NCI-H446 (cell line): ENCODE measurements around the gene RNF113B.

ENCODE experiments used
- DNase-seq, 2 experiments: peaks; one replicate each; lab custom pipeline; 2025; lab: John Stamatoyannopoulos, UW

The RNF113B gene

GRCh38 chr13:98174307-98174706 lies 2.8 kb downstream of the RNF113B start:
- DNase-seq: no peak

GRCh38 chr13:98173431-98174152 lies 3.5 kb downstream of the RNF113B start:
- no peak for DNase-seq

GRCh38 chr13:98172590-98173422 lies 4.3 kb downstream of the RNF113B start:
- DNase-seq: peak in 1 of 2 experiments; percentile 9

DNA sequence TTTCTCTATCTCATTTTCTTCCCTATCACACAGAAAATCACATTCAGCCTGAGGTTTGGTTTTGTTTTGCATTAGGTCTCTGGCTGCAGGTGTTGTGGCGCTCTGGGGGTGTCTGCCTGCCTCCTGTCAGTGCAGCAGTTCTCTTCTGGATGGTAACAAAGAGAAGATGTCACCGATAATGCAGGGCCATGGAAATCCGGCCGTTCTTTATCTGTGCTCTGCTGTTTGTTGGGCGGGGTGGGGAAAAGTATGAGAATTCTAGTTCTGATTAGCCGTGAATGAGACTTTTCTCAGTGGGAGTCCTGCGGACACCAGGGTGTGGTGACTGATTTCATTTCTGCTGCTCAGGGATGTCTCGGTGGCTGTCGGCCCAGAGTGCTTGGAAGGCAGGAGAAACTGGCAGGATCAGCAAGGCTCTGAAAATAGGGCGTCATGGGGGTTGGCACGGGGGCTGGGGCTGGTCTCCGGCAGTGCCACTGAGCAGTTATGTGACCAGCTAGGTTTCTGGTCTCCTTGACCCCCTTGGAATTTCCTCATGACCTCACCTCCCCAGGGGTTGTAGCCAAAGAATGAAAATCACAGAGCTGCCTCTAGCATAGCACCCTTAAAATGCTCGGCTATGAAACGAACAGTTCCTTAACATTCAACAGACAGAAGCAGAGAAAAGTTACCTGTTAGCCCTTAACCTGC lies 5.0 kb downstream of the RNF113B start:
- no peak for DNase-seq

DNA sequence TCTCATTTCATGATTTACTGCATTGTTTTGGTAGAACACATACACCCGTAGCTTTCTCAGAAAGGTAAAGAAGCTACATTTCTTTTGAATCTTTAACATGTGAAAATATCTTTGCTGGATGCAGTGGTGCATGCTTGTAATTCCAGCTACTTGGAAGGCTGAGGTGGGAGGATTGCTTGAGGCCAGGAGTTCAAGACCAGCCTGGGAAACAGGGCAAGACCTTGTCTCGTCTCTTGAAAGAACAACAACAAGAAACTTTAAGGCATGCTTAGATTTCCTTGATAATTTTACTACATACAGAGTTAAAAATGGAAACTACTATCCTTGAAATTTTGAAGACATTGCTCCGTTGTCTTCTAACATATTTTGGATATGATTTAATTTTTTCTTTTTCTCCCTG lies 7.7 kb downstream of the RNF113B start:
- no peak for DNase-seq

DNA sequence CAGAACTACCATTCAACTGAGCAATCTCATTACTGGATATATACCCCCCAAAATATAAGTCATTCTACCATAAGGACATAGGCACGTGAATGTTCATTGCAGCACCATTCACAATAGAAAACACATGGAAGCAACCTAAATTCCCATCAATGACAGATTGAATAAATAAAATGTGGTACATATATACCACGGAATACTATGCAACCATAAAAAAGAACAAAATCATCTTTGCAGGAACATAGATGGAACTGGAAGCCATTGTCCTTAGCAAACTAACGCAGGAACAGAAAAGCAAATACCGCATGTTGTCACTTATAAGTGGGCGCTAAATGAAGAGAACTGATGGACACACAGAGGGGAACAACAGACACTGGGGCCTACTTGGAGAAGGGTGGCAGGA lies 14.1 kb downstream of the RNF113B start:
- no peak for DNase-seq

DNA sequence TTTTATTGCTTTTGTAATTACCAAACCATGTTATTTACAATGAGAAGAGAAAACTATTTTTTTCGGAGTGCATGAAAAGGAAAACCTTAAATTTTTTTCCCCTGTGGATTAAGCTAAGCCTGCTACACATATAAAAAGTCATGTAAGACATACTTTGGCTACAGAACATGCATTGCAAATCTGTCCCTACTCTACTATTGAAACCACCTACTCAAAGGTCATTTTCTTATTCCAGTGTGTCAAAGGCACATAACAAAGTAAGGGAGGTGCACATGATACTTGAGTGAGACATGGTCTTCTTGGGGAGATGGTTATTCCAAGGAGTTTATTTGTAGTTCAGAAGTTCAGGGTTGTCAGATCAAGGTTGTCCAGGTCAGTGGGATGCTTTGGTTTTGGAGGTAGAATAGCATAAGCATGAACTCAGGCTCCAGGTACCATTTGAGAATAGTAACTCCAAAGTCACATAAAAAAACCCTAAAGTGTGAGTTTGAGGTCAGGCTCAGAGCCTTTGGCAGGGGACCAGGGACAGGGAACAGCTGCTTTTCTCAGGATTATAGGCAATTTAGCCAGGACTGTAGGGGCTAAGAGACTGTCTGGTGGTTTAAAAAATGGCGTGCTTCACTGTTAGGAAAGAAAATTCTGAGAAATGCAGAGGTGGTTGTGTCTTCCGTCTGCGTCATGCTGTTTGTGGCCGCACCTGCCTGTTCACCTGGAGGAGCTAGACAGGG lies 18.7 kb downstream of the RNF113B start:
- DNase-seq: no peak

- no peak for DNase-seq
Observed at GRCh38 chr13:98157609-98158008, 19.5 kb downstream of the RNF113B start.

DNA sequence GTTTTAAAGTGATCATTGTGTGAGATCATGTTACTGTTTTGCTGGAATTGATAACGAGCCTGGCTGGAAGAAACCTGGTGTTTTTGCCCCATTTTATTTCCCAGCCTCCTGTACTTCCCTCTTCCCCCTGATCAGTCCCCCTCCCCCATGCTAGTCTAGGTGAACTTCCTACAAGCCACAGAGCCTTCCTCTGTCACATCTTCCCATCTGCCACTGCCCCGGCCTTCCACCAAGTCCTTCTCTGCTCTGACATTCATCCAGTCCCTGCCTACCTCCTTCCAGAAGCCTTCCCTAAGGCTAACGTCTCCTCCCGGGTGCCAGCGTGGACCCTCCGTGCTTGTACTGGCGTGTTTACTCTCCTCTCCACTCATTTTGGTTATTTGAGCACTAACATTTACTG lies 19.9 kb downstream of the RNF113B start:
- no peak for DNase-seq

- DNase-seq: no peak
Observed at GRCh38 chr13:98156259-98156658, 20.8 kb downstream of the RNF113B start.

- DNase-seq: peak in 1 of 2 experiments; percentile 47
Observed at GRCh38 chr13:98155475-98156109, 21.5 kb downstream of the RNF113B start.

DNA sequence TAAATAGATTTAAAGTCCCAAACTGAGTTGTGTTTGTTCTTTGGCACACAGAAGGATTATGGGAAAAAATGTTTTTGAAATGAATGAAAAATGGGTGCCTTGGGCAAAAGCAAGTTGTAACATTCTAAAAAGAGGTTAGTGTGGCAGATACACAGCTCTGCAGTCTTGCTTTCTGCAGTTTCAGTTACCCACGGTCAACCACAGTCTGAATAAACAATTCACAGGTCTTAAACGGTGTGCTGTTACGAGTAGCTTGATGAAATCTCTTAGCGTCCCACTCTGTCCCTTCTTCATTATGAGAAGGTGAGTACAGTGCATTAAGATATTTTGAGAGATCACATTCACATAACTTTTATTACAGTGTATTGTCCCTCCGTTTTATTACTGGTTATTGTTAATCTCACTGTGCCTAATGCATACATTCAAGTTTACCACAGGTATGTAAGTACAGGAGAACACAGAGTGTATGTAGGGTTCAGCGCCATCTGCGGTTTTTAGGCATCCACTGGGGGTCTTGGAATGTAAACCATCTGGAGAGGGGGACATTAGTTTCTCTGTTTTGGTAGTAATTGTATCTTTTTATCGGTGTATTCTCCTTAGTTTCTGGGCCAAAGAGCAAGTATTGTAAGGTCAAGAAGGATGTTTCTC lies 26.1 kb downstream of the RNF113B start:
- no peak for DNase-seq

- DNase-seq: no peak
Observed at GRCh38 chr13:98147521-98147920, 29.5 kb downstream of the RNF113B start.

GRCh38 chr13:98144801-98145350 lies 32.2 kb downstream of the RNF113B start:
- DNase-seq: peak in 1 of 2 experiments; percentile 4

GRCh38 chr13:98144027-98144741 lies 32.9 kb downstream of the RNF113B start:
- DNase-seq: no peak

GRCh38 chr13:98143601-98144026 lies 33.5 kb downstream of the RNF113B start:
- DNase-seq: no peak

GRCh38 chr13:98143157-98143553 lies 33.9 kb downstream of the RNF113B start:
- DNase-seq: no peak

DNA sequence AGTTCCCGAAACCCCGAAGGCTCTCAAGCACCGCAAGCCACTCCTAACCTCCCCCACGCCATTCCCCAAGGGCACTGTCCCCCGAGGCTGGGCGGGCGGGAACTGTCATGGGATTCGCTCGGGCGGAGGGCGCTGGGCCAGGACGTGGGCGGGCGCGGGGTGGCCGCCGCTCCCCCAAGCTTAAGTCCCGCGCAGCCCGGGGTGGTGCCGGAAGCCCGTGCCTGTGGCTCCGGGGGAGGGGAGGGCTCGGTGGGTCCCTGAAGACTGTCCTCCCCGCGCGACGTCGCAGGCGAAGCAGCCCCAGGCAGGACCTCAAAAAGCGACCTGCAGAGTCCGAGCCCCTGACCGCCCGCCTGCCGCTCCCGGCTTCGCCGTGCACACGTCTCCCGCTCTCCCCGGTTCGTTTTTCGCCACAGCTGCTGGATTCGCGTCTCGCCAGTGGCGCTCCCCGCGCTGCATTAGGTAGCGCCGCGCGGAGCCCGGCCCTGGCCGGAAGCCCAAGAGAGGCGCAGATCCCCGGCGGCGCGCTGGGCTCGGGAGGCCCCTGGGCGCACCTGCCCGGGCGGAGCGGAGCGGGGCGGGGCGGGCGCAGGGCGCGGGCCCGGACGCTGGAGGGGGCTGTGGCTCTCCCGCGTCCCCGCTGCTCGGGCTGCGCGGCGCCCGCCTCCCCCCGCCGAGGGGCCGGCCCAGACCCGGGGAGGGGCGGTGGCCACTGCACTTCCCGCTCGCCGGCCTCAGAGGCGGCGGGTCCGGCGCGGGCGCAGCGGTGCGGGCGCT lies 34.5 kb downstream of the RNF113B start, which contains the start of gene FARP1:
FARP1 (plus strand) TSS at position 715 of the 777 bp plus-strand sequence. CDS start 70,149 bp downstream, outside the sequence.
- peak; percentile 8 to 60 for DNase-seq
